Left renal cortex interstitium (tissue), 4 donors: ENCODE measurements around the gene RNGTT. TPM values are rescaled to one million over a fixed set of nuclear protein-coding genes. Genes with fewer than 3 reads are reported as not detected.
A peak's percentile ranks its signal among the peaks of the same experiment; 100 is the strongest.
"Not testable (repeated sequence)": the region's sequence is repeated elsewhere in the genome, so short reads cannot be mapped to it uniquely, and the experiment has no call there.

ENCODE experiments used
- DNase-seq, 4 donors: peaks; one replicate each; pipeline ENCODE4 v3.0.0-alpha.2; 2013; ENCODE audit warnings: low read depth in 4 of 4, low spot score in 2 of 4, missing footprints in 1 of 4
- polyA plus RNA-seq, 4 donors: library from polyadenylated mRNA; unstranded; fragments of 120-200 nt; gene quantifications; one replicate each; pipeline ENCODE4 v1.2.1, GENCODE V29; 2013; ENCODE audit not compliant: insufficient read length in 4 of 4

RNGTT gene
- polyA plus RNA-seq, 4 donors = 14.3 to 16.1 (median 15.2) TPM

GRCh38 chr6:88825856-88826255 lies 137.6 kb downstream of the RNGTT start:
- no peak for DNase-seq

GRCh38 chr6:88823998-88824397 lies 139.4 kb downstream of the RNGTT start:
- DNase-seq = no peak

GRCh38 chr6:88815491-88815890 lies 147.9 kb downstream of the RNGTT start:
- DNase-seq = no peak

- no peak for DNase-seq
Observed at GRCh38 chr6:88814909-88815308, 148.5 kb downstream of the RNGTT start.

- peak in 3 of 4 donors; percentile 21 to 38 (median 30) for DNase-seq
Observed at GRCh38 chr6:88813045-88813444, 150.4 kb downstream of the RNGTT start.

- DNase-seq = no peak
Observed at GRCh38 chr6:88810701-88811100, 152.7 kb downstream of the RNGTT start.

GRCh38 chr6:88810089-88810488 lies 153.3 kb downstream of the RNGTT start:
- DNase-seq = no peak

- no peak for DNase-seq
Observed at GRCh38 chr6:88808381-88808780, 155.0 kb downstream of the RNGTT start.

- no peak for DNase-seq
Observed at GRCh38 chr6:88807622-88808021, 155.8 kb downstream of the RNGTT start.

- DNase-seq = no peak
Observed at GRCh38 chr6:88806728-88807127, 156.7 kb downstream of the RNGTT start.

GRCh38 chr6:88804701-88805100 lies 158.7 kb downstream of the RNGTT start:
- no peak for DNase-seq

- DNase-seq = no peak
Observed at GRCh38 chr6:88785478-88785877, 177.9 kb downstream of the RNGTT start.

- peak in 3 of 4 donors; percentile 9 to 32 (median 25) for DNase-seq
Observed at GRCh38 chr6:88780714-88781389, 182.6 kb downstream of the RNGTT start.

- no peak for DNase-seq
Observed at GRCh38 chr6:88775866-88776571, 187.4 kb downstream of the RNGTT start.

GRCh38 chr6:88768114-88768513 lies 195.3 kb downstream of the RNGTT start:
- DNase-seq = not testable (repeated sequence)

- no peak for DNase-seq
Observed at GRCh38 chr6:88764081-88764480, 199.3 kb downstream of the RNGTT start.

GRCh38 chr6:88763160-88763559 lies 200.3 kb downstream of the RNGTT start:
- DNase-seq = no peak

GRCh38 chr6:88761237-88762031 lies 202.0 kb downstream of the RNGTT start:
- DNase-seq = no peak

GRCh38 chr6:88760091-88760490 lies 203.3 kb downstream of the RNGTT start:
- no peak for DNase-seq

GRCh38 chr6:88750936-88751335 lies 212.5 kb downstream of the RNGTT start:
- DNase-seq = no peak

GRCh38 chr6:88749849-88750248 lies 213.6 kb downstream of the RNGTT start:
- no peak for DNase-seq
